ENCODE data around the gene PDZD4. TPM values are rescaled to one million over a fixed set of nuclear protein-coding genes. Genes with fewer than 3 reads are reported as not detected.
A peak's percentile ranks its signal among the peaks of the same experiment; 100 is the strongest.

PDZD4 gene
- total RNA-seq, 6 donors from 2014 or later = 1.6 to 8.9 (median 6.3) TPM

DNA sequence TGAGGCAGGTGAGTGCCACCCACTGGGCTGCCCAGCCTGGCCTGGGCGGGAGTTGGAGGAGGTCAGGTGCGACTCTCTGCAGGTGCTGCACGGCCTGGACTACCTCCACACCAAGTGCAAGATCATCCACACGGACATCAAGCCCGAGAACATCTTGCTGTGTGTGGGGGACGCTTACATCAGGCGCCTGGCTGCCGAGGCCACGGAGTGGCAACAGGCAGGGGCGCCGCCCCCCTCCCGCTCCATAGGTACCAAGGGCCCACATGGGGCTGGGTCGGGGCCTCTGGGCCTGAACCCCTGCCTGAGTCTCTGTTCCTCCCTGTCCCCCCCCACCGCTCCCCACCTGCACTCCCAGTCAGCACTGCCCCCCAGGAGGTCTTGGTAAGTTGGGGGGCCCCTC is 47.5 kb downstream of the PDZD4 start:
- H3K4me3 ChIP-seq = no peak overlapping the region
- WGBS, 2 donors = 94% methylated on average over 13 of the region's 14 CpGs; no CpG with 5 or more reads in 1 of the 2 donors
- TF ChIP-seq EP300 (IDR thresholded peaks at IDR 0.05) = no peak
- TF ChIP-seq, protein P1, sequence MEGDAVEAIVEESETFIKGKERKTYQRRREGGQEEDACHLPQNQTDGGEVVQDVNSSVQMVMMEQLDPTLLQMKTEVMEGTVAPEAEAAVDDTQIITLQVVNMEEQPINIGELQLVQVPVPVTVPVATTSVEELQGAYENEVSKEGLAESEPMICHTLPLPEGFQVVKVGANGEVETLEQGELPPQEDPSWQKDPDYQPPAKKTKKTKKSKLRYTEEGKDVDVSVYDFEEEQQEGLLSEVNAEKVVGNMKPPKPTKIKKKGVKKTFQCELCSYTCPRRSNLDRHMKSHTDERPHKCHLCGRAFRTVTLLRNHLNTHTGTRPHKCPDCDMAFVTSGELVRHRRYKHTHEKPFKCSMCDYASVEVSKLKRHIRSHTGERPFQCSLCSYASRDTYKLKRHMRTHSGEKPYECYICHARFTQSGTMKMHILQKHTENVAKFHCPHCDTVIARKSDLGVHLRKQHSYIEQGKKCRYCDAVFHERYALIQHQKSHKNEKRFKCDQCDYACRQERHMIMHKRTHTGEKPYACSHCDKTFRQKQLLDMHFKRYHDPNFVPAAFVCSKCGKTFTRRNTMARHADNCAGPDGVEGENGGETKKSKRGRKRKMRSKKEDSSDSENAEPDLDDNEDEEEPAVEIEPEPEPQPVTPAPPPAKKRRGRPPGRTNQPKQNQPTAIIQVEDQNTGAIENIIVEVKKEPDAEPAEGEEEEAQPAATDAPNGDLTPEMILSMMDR (IDR thresholded peaks at IDR 0.05) = no peak
- no peak for TF ChIP-seq POLR2AphosphoS5 (IDR thresholded peaks at IDR 0.05)
- no peak for TF ChIP-seq POLR2A (IDR thresholded peaks at IDR 0.05)
- no peaks in the 10 kb centered on the region for H3K9me3 ChIP-seq
- peaks cover 0 to 12% (median 0%) of the 10 kb centered on the region in 4 donors for H3K27me3 ChIP-seq
- peaks cover 0 to 31% (median 17%) of the 10 kb centered on the region in 4 donors for H3K36me3 ChIP-seq
- ATAC-seq (ENCODE audit: low FRiP score in 2 of 2) = no peak
- H3K4me1 ChIP-seq = peaks cover 0 to 13% (median 1%) of the 10 kb centered on the region in 4 donors
- no peak overlapping the region for H3K27ac ChIP-seq
- peak in 1 of 2 donors; percentile 62 for DNase-seq

DNA sequence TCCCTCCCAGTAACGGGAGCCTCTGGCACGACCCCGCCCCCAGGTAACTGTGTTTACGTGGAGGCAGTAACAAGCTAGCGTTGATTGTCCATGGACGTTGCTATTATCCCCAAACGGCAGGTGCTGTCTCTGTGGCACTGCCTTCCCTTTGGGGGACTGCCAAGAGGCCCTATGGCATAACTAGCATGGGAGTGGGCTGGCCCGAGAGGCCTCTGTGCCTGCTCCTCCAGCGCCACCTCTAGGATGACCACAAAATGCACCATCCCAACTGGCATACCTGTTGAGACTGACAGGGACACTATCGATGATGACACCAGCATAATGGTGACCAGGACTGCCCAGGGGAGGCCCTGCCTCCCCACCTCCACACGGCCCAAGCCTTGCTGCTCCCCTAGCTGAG is 48.0 kb downstream of the PDZD4 start:
- TF ChIP-seq, protein P1 (IDR thresholded peaks at IDR 0.05) = no peak
- TF ChIP-seq POLR2A (IDR thresholded peaks at IDR 0.05) = no peak
- no peak for TF ChIP-seq EP300 (IDR thresholded peaks at IDR 0.05)
- TF ChIP-seq POLR2AphosphoS5 (IDR thresholded peaks at IDR 0.05) = no peak
- H3K27ac ChIP-seq = no peak overlapping the region
- H3K9me3 ChIP-seq = no peaks in the 10 kb centered on the region
- ATAC-seq (ENCODE audit: low FRiP score in 2 of 2) = no peak
- peaks cover 0 to 12% (median 0%) of the 10 kb centered on the region in 4 donors for H3K27me3 ChIP-seq
- 68% methylated on average over 11 of the region's 11 CpGs; no CpG with 5 or more reads in 1 of the 2 donors for WGBS, 2 donors
- no peak for DNase-seq
- peaks cover 0 to 13% (median 1%) of the 10 kb centered on the region in 4 donors for H3K4me1 ChIP-seq
- peaks cover 0 to 26% (median 15%) of the 10 kb centered on the region in 4 donors for H3K36me3 ChIP-seq
- H3K4me3 ChIP-seq = no peak overlapping the region

DNA sequence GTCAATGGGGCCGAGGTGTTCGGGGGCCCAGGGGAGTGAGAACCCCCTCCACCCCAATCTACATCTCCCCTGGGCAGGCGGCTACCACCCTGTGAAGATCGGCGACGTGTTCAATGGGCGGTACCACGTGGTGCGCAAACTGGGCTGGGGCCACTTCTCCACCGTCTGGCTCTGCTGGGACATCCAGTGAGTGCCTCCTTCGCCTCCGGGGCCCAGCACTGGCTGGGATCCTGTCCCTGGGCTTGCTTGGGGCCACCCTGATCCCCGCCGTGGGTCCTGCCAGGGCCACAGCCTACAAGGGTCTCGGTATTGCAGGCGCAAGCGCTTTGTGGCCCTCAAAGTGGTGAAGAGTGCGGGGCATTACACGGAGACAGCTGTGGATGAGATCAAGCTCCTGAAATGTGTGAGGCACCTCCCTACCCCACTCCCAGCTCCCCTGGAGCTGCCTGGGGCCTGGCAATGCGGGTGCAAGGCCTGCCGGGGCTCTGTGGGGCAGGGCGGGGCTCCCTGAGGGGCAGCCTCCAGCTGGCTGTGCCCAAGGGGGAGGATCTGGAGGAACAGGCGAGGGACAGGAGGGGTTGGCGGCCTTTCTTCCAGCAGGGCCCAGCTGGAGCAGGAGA is 48.8 kb downstream of the PDZD4 start:
- peak in 1 of 2 donors; percentile 6 for ATAC-seq (ENCODE audit: low FRiP score in 2 of 2)
- TF ChIP-seq POLR2A (IDR thresholded peaks at IDR 0.05) = no peak
- TF ChIP-seq, protein P1 (IDR thresholded peaks at IDR 0.05) = no peak
- TF ChIP-seq EP300 (IDR thresholded peaks at IDR 0.05) = no peak
- no peak for TF ChIP-seq POLR2AphosphoS5 (IDR thresholded peaks at IDR 0.05)
- peaks cover 0 to 13% (median 1%) of the 10 kb centered on the region in 4 donors for H3K4me1 ChIP-seq
- 83% methylated on average over 16 of the region's 24 CpGs; no CpG with 5 or more reads in 1 of the 2 donors for WGBS, 2 donors
- H3K36me3 ChIP-seq = peaks cover 0 to 23% (median 11%) of the 10 kb centered on the region in 4 donors
- H3K27me3 ChIP-seq = peaks cover 0 to 12% (median 0%) of the 10 kb centered on the region in 4 donors
- no peak for DNase-seq
- no peak overlapping the region for H3K4me3 ChIP-seq
- H3K27ac ChIP-seq = no peak overlapping the region
- H3K9me3 ChIP-seq = no peaks in the 10 kb centered on the region

DNA sequence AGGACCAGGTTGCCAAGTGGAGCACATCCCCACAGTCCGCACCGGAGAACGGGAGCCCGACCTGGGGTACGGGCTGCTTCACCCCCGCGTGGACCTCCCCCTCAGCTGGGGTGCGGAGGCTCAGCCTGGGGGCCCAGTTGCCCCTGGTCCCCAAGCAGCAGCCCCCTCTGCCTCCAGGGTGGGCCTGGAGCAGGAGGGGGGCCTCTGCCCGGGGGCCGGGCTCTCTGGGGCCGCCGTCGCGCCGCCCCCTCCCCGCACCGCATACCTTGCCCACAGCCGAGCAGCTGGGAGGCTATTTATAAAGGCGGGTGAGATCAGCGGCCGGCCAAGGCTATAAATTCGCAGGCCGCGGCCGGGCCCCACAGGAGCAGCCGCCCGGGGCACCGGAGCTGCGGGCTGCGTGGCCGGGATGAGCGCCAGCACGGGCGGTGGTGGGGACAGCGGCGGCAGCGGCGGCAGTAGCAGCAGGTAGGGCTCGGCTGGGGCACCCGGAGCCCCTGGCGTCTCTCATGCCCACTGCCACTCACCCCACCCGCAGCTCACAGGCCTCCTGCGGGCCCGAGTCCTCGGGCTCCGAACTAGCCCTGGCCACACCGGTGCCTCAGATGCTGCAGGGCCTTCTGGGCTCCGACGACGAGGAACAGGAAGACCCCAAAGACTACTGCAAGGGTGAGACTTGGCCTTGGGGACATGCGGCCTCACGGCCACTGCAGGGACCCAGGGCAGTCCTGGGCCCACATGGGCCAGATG is 49.5 kb downstream of the PDZD4 start, which contains the start of gene SRPK3:
TSS of gene SRPK3 (plus strand) at position 364 of the 750 bp plus-strand sequence. CDS start at position 410, 46 bp downstream.
- H3K27ac ChIP-seq = no peak within 1 kb of the TSS
- TF ChIP-seq, protein P1 (IDR thresholded peaks at IDR 0.05) = no peak
- TF ChIP-seq POLR2A (IDR thresholded peaks at IDR 0.05) (no peak), POLR2AphosphoS5 (IDR thresholded peaks at IDR 0.05) (no peak), EP300 (IDR thresholded peaks at IDR 0.05) (no peak)
- H3K4me3 ChIP-seq = no peak within 1 kb of the TSS
- peaks cover 0 to 13% (median 1%) of the 10 kb centered on the region in 4 donors for H3K4me1 ChIP-seq
- no peak for ATAC-seq (ENCODE audit: low FRiP score in 2 of 2)
- DNase-seq = peak in 1 of 2 donors; percentile 60
- no peaks in the 10 kb centered on the region for H3K9me3 ChIP-seq
- WGBS, 2 donors = 59% methylated on average over 38 of the region's 52 CpGs; no CpG with 5 or more reads in 1 of the 2 donors
- peaks cover 0 to 16% (median 5%) of the 10 kb centered on the region in 4 donors for H3K36me3 ChIP-seq
- peaks cover 0 to 12% (median 0%) of the 10 kb centered on the region in 4 donors for H3K27me3 ChIP-seq
